Measurements from ENCODE around the gene CDC40.

Gene CDC40

DNA sequence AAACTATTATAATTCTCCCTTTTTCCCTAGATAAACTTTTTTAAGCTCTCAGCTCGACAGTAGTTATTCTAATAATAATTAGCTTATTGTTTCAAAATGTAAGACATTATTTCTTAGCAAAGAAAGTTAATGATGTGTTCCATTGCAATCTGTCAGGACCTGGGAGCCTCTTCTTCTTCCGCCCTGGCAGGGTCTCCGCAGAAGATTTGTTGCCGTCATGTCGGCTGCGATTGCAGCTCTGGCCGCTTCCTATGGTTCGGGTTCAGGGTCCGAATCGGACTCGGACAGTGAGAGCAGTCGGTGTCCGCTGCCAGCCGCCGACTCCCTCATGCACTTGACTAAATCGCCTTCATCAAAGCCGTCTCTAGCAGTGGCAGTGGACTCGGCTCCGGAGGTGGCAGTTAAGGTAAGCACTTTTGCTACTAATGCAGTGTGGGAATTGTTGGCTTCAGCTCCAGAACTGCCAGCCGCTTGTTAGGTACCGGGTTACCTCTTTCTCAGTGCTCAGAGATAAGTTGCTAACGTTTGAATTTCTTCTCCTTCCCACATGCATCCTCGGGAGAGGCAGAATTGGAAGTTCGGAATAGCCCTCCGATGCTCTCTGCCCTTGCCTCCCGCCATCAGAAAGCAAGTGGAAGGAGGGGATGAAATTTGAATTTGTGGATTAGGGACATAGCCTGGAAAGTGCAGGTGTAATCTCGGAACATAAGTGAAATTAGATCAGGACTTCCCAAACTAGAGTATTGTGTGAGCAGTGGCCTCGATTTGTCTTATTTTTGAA, at the start of gene CDC40:
Gene CDC40 (plus strand): TSS at position 200 of the 781 bp plus-strand sequence. CDS start 18 bp downstream, at position 218.
- DNase-seq, result no peak

DNA sequence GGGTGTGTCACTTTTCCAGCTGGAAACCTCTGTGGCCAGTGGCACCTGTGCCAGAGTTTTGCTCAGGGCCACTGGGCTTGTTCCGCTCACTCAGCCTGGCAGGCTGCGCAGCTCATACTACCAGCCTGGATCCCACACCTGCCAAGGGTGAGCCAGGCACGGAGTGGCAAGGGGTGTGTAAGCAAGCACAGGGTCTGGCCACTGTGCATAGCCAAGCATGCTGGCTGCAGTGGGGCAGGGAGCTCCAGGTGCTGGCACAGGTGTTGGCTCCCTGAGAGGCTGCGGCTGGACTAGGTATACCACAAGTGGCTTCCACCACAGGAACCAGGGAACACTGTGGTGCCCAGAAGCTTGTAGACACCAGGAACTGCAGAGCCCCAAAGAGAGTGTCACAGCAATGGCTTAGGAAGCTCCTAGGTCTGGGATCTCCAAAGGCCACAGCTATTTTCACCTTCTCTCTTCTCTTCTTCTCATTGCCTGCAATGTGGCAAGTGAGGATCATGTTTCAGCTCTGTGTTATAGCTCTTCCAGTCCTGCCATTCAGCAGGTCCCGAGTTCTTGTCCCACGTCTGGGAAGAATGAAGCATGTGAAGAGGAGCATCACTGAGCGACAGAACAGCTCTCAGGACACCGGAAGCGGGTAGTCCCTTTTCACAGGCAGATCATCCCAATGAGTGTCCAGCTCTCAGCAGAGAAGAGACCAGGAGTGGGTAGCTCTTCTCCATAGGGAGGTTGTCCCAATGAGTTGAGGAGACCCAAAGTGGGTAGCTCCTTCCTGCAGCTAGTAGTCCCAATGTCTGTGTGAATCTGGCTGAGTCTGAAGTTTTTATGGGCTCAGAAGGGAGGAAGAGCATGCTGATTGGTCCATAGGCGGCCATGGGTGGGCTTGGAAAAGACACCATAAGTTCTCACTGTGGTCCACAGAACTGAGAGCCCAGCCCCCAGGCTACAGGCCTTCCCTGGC, 42.0 kb upstream of the CDC40 start:
- DNase-seq, result no peak

DNA sequence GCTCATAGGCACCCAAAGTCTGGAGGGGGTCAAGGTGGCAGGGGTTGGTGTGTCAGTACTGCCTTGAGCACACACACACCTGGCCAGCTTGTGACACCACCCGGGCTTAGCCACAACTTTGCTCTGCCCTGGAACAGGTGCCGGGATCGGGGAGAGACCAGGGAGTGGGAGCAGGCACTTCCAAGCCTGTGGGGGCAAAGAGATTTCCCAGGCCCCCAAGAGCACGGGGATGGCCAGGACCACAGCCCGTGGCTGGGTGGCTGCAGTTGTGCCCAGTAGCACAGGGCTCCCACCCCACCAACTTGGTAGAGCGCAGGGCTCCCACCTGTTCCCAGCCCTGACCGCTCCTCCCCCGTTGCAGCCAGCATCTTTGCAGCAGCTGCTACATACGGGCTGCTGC, 41.2 kb upstream of the CDC40 start:
- DNase-seq, result no peak

DNA sequence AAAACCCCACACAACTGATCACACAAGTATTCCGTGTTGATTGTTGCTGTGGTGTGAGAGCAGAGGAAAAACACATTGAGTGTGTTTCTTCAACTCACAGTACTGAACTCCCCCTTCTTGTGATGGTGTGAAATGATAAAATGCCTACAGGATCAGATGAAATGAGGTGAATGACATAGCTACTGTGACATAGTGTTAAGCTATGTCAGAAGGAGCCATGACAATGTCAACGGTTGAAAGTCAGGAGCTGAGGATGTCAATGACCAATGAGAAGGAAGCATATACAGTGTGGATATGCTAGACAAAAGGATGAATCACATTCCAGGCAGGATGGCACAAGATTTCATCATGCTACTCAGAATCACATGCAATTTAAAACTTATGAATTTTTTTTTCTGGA, 39.6 kb upstream of the CDC40 start:
- peak; percentile 42 for DNase-seq

DNA sequence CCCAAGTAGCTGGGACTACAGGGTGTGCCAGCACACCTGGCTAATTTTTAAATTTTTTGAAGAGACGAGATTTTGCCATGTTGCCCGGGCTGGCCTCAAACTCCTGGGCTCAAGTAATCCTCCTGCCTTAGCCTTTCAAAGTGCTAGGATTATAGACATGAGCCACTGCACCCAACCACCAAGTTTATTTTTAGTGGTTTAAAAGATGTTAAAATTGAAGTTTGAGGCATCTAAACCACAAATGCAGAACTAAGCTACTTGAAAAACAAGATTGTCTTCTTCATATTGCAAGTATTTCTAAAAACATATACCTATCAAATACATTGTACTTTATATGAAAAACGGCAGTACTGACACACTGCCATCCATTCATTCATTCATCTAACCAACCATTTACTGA, 32.4 kb upstream of the CDC40 start:
- DNase-seq, result no peak

DNA sequence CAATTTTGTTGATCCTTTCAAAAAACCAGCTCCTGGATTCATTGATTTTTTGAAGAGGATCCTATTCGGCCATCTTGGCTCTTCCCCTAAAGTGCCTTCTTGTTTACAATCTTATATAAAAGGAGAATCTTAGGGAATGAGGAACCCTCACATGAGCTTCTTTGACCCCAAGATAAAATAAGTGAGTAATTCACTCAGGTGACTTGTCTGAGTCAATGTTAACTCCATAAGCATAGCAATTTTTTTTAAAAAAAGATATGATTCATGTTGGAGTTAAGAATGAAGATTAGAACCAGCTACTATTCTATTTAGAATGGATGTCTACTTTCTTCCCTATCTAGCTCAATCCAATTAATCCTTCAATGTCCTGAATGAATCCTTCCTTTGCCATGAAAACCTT, 21.7 kb upstream of the CDC40 start:
- no peak for DNase-seq

DNA sequence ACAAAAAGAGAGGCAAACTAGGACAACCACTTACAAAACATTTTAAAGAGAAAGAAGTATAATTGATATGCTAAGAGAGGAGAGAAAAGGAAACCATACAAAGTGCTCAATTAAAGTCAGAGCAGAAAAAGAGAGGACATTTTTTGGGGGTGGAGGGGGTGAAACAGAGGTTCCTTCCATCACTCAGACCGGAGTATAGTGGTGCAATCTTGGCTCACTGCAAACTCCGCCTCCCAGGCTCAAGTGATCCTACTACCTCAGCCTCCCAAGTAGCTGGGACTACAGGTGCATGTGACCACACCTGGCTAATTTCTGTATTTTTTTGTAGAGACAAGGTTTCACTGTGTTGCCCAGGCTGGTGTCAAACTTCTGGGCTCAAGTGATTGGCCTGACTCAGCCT, 10.1 kb upstream of the CDC40 start:
- DNase-seq, result no peak

DNA sequence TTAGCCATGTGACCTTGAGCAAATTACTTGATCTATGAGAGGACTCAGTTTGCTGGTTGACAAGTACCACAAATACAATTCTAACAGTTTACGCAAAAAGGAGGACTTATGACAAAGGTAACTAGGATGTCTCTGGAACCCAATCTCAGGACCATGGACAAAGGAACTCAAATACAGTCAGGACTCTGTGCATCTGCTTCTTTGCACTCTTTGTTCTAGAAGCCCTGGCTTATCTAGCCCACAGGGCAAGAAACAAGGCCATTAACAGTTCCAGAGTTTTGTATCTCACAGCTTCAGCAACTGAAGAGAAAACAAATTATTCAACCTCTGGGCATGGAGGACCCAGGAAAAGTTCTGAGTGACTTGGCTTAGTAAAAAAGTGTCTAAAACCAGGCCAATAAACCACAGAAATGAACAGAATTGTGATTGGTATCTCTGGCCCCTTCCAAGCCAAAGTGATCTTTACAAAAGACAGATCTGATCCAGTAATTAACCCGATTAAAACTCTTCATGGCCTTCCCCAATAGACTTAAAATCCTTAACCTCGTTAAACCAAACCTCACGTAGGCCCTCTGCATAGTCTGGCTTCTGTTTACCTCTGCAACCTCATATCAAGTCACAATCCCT, 6.6 kb upstream of the CDC40 start:
- DNase-seq, result peak; percentile 30

DNA sequence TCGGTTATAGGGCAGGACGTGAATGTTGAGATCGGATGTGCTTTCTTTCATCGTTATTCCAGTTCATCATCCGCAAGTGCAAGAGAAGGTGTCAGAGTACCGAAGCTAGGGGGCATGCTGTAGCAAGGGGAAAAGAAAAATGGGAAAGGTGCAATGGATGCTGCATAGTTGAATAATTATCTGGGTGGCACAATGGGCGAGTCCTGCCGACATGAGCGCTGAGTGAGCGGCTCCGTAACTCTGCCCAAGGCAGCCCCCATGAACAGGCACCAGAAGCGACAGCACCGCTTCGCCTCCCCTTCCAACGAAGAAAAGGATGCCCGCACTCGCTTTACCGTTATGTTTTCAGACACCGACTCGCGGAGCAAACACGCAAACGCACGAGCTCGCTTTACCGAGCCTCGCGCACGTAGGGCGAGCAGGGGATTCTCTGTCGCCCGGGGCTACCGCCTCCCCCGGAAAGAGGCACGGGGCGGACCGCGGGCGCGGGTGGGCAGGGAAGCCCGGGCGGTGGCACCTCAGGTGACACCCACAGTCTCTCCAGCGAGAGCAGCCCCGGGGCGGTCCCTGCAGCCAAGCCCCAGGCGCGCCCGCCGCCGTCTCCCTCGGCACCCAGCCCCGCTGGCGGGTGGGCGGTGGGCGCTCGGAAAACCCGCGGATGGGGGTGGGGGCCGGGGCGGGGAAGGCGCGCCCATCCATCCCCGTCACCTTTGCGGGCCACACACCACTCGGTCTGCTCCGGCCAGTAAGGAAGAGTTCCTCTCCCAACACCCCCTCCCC, 1.4 kb upstream of the CDC40 start:
- peak; percentile 89 for DNase-seq

DNA sequence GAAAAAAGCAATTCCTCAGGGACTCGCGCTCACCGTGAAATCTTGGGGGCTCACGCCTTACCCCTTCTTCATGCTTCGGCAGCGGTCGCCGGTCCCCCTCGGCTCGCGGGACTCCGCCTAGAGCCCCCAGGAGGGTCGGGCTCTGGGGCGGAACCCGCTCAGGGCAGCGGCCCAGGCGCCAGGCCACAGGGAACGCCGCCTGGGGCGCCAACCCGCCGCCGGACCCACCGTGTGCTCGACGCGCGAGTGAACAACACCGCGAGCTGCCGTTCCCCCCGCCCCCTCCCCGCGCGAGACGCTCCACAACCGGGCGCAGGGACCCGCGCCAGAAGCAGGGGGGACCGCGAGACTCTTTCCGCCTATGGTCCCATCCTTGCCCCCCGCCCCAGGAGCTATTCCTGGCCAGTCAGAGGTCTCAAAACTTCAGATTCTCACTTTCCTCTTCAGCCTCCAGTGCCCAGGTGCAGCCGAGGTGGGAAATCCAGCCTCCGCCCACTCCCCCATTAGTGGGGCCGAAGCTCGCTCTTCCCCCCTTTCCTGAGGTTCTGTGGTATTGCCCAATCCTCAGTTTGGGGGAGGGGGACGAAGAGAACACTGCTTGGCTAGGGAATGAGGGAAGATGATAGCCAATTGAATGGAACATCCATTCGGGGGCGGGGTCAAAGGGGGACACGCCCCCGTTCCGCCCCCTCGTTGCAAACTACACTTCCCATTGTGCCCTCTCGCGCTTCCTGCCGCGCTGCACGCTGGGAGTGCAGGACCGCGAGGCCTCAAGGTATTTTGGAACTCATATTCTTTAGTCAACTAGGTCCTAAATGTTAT, 610 bp upstream of the CDC40 start, which contains the start of gene WASF1:
Gene WASF1 (minus strand): TSS at position 265 of the 822 bp plus-strand sequence. CDS start 52,069 bp downstream, outside the sequence.
- peak; percentile 99 for DNase-seq

DNA sequence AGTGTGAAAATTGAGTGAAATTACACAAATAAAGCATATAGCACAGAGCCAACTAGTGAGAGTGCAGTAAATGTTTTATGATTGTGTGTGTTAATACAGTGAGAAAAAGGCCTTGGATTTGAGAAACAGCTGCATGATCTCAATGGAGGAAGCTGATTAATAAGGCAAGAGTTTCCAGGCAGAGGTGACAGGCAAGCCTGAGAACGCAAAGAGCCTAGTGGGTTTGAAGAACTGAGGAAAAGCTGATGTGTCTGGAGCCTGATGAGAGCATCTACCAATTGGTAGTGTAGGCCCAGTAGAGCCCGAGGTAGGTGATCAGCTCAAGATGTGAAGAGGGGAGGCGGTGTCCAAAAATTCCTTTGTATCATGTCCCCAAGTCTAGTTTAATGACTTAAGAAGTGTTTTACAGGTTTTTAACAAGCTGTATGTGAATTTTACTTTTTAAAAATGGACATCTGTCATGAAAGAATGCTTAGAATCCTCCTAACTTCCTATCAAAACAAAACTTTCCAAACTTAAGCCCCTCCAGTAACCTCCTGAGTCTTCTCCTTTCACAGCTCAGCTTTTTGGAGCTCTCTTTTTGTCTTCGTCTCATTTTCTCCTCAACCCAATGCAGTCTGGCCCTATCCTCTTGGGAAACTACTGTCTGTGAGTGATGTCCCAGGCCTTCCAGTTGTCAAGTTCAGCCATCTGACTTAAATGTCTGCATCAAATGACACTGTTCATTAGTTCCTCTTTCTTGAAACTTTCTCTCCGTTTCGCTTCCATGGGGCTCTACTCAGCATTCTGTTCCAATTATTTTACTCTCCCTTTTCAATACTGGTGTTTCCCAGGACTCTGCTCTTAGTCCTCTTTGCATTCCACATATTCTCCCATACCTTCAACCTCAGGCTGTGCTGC, 1.2 kb downstream of the CDC40 start:
- peak; percentile 86 for DNase-seq

DNA sequence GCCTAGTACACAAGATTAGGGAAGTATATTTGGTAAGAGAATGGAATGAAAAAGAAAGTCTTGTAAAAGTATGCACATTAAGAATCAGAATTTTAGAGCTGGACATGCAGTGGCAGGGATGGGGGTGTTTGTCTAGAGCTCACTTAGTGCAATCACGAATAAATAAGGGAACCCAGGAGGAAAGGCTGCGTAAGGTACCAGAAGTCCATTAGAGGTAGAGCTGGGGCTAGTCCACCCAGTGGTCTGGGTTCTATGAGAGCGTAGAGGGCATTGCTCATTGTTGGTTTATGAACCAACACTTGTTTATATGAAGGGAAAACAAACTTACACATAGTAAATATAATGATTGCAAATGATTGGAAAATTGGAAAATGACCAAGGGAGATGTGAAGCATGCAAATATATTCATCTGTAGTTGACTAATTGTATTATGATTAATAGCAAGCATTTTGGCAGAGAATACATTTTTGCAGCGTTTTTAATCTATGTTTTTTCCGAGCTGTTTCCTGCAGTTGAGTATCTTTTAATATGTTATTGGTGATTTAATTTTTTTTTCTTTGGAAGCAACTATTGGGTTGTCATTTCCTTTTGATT, 3.2 kb downstream of the CDC40 start:
- DNase-seq, result peak; percentile 35

DNA sequence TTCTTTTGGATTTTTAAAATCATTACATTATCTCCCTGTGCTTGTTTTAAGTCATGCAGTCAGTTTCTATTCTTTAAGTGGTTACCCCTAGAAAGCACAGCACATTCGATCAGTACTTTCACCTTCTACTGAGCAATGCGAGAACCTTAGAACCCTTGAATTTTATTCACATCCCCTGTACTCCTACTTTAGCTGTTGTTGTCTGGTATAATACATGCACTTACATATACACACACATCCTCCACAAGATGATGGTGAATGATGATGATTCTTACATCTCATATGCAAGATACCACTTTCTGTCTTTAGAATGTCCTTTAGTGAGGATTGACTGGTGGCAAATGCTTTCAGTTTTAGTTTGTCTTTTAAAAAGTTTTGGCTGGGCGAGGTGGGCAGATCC, 5.7 kb downstream of the CDC40 start:
- DNase-seq, result peak; percentile 40

DNA sequence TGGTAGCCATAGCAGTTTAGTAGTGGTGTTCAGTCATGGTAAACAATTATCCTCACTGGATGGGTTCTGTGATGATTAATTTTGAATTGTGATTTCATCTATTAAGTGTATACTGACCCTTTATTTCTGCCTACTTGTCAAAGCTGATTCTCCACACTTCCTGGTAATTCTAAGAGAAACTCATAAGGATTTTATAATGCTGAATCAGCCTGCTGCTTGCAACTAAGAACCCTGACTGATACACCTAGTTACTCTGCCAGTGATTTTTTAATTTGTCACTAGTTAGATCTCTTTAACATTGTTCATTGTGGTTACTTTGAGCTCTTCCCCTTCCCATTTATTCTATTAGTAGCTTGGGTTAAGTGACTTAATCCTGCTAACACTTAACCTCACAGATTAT, 8.6 kb downstream of the CDC40 start:
- no peak for DNase-seq

DNA sequence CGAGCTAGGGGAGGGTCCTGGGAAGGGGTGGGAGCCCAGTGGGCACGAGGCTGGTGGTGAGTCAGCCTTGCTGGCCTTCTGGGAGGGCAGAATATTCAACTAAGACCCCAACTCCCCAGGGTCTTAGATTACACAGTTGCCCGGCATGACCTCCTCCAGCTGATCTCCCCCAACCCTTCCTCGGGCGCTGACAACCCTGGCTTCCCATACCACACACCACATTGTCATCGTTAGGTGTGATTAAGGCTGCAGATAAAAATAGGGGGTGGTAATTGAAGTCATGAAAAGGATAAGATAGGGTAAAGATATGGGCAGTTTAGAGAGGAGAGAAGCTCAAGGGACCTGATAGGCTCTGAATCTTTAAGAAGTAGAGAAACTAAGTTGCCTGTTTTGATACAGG, 10.5 kb downstream of the CDC40 start:
- DNase-seq, result no peak

DNA sequence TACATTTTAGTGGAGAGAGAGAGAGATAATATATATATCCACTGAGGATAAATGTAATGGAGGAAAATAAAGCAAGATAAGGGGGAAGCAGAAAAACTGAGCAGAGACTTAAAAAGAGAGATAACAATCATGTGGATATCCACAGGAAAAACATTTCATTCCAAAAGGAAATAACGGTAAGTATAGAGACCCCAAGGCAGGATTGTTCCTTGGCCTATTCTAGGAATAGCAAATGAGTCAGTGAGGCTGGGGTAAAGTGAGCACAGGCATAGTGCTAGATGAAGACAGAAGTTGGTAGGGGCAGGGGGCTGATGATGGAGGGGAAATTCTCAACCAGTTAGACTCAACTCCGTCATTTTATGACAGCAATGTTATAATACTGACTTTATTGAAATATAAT, 11.2 kb downstream of the CDC40 start:
- DNase-seq, result no peak

DNA sequence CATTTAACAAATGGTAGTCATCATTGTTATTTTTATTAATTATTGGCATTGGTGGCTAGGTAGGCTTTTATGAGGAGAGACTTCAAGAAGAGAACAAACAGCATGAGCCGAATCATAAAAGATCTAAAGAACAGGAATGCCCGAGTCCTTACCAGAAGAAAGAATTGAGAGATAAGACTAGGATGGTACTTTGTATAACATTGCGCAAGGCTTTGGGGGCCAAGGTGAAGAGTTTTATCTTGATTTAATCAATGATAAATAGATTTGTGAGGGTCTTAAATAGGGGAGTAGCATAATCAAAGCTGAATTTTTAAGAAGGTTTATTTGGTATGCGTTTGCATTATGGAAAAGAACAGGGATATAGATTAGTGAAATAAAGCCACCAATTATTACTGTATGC, 15.4 kb downstream of the CDC40 start:
- no peak for DNase-seq

DNA sequence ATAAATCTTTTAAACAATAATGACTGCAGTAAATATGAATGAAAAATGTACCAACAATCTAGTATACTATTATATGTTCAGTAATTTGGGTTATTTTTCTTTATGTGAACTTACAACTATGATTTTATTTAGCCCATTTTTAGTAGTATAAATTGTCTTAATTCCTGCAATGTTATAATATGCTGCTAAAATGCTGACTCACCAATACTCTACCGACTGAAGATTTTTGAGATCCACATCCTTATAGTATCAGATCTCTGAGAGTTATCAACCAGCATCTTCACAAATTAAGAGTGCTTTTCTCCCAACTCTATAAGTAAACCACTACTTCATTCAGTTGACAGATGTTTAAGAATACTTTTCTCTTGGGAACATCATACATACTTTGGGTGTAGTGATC, 16.6 kb downstream of the CDC40 start:
- no peak for DNase-seq

DNA sequence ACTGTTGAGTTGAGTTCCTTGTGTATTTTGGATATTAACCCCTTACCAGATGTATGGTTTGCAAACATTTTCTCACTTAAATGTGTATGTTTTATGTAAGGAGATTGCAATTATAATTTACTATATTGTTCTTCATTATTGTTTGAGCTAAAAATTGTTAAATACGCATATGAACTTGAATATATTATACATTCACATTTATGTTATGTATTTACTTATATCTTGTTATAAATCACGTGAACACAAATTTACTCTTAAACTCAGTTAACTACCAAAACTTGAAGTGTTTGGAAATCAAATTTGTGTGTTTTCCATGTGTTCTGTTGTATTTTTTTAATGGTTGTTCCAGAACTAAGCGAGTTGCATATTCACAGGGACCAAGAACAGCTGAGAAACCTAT, 18.3 kb downstream of the CDC40 start:
- DNase-seq, result no peak
